ENCODE measurements around the gene MYBBP1A.

MYBBP1A gene

DNA sequence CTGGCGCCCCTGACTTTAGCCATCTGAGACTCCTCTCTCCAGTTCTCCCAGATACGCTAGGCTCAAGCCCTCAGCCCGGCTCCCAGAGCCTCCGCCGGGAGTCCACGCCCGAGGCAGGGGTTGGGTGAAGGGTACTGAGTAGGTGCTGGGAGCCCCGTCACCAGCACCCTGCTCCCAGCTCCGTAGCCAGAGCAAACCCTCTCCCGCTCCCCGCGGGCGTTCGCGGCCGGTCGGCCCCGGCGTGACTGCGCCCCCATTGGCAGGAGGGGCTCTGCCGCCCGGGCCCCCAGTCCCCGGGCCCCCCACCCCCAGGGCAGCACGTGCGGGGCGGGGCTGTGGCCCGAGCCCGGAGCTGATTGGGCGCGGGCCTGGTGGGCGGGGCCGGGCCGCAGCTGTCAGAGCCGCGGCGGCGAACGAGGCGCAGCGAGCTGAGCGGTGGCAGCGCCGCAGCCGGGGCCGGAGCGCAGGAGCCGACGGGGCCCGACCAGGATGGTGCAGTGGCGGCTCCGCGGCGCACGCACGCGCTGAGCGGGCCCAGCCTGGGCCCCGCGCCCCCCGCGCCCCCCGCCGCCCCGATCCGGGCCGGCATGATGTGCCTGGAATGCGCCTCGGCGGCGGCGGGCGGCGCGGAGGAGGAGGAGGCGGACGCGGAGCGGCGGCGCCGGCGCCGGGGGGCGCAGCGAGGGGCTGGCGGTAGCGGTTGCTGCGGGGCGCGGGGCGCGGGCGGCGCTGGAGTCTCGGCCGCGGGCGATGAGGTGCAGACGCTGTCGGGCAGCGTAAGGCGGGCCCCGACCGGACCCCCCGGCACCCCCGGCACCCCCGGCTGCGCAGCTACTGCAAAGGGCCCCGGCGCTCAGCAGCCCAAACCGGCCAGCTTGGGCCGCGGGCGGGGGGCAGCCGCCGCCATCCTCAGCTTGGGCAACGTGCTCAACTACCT is 56.5 kb downstream of the MYBBP1A start, which contains the start of gene SPNS2:
SPNS2 (plus strand) TSS at position 421 of the 937 bp plus-strand sequence; CDS start at position 588, 167 bp downstream.
- peak; percentile 69 for DNase-seq

DNA sequence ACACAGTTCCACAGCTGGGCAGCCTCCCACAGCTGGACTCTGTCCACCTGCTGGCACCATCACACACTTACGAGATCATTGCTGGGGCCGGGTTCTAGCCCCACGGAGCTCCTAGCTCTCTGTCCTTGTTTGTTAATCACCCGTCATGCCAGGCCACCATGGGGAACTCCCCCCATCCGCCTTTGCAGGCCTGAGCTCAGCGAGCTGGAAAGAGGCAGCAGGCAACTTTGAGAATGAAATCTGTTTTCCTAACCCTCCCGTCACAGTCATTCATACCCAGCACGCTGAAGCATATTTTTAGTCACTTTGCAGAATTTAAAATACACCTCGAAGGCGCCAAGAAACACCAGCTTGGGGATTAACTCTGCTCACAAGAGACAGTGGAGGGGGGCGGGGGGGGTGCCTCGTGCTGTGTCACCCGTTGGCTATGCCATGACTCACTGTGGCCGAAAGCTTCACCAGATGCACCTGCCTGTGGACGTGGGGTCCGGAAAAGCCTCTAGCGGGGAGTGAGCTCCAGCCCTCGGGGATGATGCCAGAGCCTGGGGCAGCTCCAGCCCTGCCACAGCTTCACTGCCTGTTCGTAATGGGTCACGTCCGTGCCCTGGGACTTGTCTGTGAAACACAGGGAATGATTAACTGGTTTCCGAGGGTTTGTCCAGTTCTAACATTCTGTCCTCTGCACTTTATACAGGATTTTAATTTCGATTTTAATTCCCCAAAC is 57.9 kb downstream of the MYBBP1A start:
- DNase-seq: no peak

DNA sequence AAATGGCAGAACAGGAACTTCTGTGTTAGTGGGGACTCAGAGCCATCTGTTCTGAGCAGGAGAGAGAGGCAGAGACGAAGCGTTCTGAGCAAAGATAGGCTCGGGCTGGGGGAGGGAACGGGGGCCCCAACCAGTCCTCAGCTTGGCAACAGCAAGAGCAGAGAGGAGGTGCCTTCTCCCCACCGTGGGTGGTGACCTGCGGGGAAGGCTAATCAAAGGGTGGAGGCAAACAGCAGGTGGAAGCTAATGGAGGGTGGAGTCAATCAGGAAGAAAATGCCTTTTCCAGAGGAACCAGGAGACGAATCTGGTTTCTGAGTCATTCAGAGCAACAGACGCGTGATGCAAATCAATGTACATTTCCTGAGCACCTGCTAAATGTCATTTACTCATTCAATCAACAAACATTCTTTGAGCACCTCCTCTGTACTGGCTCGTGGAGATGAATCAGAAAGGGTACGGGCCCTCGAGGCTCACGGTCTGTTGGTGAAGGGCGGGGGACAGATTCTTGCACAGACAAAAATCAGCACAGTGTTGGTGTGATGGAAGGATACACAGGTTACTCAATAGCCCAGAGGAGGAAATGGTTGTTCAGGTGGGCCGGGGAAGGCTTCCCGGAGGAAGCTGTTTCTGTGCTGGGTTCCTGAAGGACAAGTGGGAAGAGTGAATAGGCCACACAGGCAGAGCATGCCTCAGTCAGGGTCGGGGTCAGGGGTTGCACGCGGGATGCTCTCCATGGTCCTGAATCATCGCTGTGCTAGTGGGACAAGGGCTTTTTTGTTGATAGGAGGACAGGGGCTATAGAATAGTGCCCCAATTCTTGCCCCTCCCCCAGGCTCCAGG is 62.2 kb downstream of the MYBBP1A start:
- peak; percentile 17 for DNase-seq

DNA sequence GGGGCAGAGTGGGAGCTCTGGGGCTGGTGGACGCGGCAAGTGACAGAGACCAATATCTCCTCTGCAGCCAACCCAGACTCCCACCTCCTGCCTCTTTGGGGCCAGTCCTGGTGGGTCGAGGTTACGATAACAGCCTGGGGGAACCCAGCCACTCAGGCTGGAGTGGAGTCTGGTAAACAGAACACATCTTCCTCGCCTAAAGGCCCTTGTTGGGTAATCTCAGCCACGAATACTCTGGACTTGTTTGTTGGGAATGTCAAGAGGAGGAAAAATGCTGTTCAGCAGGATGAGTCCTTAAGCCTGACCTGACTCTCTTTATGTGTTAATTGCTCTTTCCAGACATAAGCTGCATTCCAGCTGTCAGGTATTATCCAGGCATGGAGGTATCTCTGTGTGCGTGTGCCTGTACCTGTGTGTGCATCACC is 64.5 kb downstream of the MYBBP1A start:
- DNase-seq: peak; percentile 42

DNA sequence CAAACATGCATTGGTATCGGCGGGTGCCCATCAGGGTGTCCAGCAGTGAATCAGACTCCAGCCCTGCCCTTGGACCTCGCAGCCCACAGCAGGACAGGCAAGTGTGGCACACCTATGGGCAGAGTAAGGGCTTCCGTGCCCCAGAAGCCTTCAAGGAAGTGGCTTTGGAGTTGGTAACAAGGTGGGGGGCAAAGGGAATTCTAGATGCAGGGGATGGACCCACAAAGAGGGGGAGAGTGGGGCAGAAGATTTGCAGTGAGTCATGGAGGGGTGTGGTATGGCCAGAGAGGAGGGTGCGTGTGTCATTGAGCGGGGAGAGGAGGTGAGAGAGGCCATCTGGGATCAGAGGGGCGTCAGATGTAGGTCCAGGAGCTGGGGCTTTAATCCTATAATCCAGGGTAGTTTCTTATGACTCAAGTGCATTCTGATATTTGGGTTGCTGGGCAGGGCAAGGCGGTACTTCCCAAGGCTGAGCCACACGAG is 65.0 kb downstream of the MYBBP1A start:
- no peak for DNase-seq

DNA sequence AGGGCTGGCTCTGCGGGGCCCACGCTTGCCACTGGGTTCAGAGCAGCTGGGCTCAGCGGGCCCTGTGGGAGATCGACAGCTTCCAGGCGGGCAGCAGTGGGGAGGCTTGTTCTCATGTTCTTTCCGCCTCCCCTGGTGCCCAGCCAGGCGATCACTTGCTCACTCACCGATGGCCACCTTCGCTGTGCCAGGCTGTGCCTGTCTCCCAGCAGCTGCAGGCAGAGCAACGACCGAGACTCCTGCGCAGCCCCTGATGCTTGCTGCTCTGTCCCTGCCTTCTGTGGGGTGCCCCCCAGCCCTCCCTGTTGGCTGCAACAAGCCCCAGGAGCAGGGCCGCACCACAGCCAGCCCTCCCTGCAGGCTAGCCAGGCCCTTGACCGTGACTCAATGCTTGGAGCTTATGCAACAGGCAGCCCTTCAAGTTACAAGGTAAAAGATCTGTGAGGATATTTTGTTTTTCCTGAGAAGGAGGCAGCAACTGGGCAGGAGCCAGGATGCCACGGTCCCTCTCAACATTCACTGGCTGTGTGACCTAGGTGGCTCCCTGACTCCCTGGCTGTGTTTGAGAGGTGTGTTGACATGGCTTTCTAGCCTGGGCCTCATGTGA is 66.1 kb downstream of the MYBBP1A start:
- DNase-seq: no peak
